Transverse colon (tissue), 3 donors: ENCODE measurements around the gene THAP4.

ENCODE experiments used
- CTCF ChIP-seq, 5 experiments: fragments of 200-600 bp in 3 of 5; fragments of 450-650 bp in 2 of 5; sonication (generic) in 3 of 5; IDR thresholded peaks; 1 replicate in 2 of 5; 2 replicates in 3 of 5; pipeline ENCODE4 v1.5.1; 2016 to 2017; ENCODE audit warnings: antibody characterized with exemption in 5 of 5, inconsistent platforms in 3 of 5, mild to moderate bottlenecking in 2 of 5, moderate library complexity in 1 of 5
- EP300 ChIP-seq: sonication (generic); formaldehyde crosslinking; IDR thresholded peaks from one replicate; pipeline ENCODE4 v1.6.1; 2017; ENCODE audit warnings: antibody characterized with exemption, low read depth
- POLR2A ChIP-seq: fragments of 450-650 bp; IDR thresholded peaks from one replicate; pipeline ENCODE4 v1.6.1; 2016; ENCODE audit warnings: antibody characterized with exemption, mild to moderate bottlenecking, moderate library complexity

DNA sequence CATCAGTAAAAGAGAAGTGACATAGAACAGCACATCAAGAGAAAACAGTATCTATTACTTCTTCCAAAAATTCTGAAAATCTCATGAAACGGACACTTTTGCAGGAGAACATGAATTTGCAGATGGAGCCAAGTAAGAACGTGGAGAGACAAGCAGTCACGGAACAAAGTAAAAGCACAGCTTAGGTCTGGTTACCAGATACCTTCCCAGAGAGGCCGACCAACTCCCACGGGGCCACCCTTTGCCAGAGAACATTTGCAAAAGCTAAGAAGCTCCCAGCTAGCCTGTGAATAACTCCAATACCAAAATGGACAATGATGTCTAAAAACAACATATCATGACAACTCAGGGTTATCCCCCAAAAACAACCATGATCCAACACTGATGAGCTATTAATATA, 38.9 kb downstream of the THAP4 start:
- TF ChIP-seq CTCF (IDR thresholded peaks at IDR 0.05) (no peak), EP300 (no peak), POLR2A (no peak)
